ENCODE data around the gene MAP1LC3A.

The MAP1LC3A gene

GRCh38 chr20:34529742-34530141 lies 28.8 kb upstream of the MAP1LC3A start:
- DNase-seq (ENCODE audit: low spot score): no peak

DNA sequence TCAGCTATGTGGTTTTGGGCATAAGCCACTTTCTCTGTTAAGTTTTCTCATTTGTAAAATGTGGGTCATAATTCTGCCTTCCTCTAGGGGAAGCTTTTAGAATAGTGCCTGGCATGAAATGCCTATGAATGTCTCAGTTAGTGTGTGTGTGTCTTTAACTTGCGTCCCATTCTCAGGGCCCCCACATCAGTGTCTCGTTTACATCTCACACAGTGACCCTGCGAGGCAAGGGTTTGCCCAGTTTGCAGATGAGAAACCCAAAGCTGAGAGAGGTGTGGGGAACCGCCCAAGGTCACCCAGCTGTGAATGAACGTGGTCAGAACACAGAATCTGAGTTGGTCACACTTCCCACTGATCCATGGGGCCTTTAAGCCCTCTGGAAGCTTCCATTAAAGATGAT lies 28.2 kb upstream of the MAP1LC3A start:
- DNase-seq (ENCODE audit: low spot score): no peak

DNA sequence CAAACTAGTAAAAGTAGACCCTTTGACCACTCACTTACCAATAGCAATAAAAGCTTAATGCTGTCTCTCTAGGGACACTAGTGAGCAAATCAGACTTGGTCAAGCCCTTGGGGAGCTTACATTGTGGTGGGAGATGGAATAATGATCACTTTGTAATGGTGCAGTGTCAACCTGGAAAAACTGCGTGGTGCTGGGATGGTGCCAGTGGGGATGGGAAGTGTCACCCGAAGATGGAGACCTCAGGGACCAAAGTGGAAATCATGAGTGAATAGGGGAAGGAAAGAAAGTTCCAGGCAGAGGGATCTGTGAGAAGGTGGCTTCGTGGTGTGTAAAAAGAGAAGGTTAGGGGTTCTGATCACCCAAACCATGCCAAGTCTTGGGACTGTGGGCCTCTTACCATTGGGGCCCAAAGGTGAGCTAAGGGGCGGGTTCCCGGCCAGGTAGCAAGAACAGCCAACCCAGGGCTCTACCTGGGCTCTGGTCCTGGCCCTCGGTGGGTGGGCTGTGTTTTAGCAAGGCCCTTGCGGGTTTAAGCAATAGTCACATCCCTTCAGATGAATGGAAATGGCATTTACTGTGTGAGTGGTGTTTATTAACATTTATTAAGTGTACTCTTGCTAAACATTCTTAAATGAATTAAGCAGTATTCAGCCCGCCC lies 26.8 kb upstream of the MAP1LC3A start:
- no peak for DNase-seq (ENCODE audit: low spot score)

- no peak for DNase-seq (ENCODE audit: low spot score)
Observed at GRCh38 chr20:34532320-34532719, 26.2 kb upstream of the MAP1LC3A start.

GRCh38 chr20:34532756-34533155 lies 25.8 kb upstream of the MAP1LC3A start:
- no peak for DNase-seq (ENCODE audit: low spot score)

- DNase-seq (ENCODE audit: low spot score): no peak
Observed at GRCh38 chr20:34534391-34535165, 23.9 kb upstream of the MAP1LC3A start.

- DNase-seq (ENCODE audit: low spot score): no peak
Observed at GRCh38 chr20:34535301-34535840, 23.1 kb upstream of the MAP1LC3A start.

- DNase-seq (ENCODE audit: low spot score): no peak
Observed at GRCh38 chr20:34535857-34536256, 22.7 kb upstream of the MAP1LC3A start.

GRCh38 chr20:34536798-34537394 lies 21.6 kb upstream of the MAP1LC3A start:
- DNase-seq (ENCODE audit: low spot score): no peak

DNA sequence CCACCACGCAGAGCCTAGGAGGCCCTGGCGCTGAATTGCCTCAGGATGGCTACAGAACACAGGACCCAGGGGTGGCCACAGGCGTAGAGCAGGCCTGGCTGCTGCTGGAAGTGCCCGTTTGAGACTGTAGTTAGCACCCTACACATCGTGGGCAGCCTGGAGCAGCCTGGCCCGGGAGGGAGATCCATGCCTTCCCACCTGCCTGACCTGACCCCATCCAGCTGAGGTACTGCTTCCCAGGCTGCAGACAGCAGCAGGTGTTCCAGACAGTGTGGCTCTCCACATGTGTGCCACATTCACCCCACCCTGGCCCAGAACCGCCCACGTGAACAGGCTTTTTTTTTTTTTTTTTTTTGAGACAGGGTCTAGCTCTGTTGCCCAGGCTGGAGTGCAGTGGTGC lies 20.9 kb upstream of the MAP1LC3A start:
- no peak for DNase-seq (ENCODE audit: low spot score)

DNA sequence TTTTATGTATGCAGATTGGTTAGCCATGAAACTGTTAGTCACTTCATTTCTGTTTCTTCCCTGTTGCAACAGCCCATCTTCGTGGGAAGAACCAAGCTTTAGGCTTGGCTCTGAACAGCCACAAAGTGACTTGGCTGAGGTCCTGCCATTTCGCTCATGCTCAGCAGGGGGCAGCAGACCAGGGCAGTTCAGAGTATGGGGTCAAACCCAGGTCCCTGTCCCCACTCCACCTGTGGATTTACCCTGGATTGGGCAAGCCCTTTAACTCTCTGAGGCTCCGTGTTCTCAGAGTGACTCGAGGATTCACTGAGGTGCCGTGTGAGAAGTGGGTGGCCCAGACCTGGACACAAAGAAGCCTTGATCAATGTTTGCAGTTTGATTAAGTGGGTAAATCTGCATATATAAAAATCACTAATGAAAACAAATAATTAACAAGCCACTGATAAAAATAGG lies 19.8 kb upstream of the MAP1LC3A start:
- peak; percentile 83 for DNase-seq (ENCODE audit: low spot score)

DNA sequence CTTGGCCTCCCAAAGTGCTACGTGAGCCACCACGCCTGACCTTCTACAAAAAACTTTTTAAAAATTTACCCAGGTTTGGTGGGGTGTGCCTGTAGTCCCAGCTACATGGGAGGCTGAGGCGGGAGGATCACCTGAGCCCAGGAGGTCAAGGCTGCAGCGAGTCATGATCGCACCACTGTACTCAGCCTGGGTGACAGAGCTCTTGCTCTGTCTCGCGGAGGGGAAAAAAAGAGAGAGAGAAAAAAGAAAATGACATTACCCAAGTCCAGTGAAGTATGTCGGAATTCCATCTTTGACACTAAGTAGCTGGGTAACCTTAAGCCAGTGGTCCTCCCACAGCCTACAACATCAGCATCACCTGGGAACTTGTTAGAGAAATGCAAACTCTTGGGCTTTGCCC lies 18.8 kb upstream of the MAP1LC3A start:
- no peak for DNase-seq (ENCODE audit: low spot score)

GRCh38 chr20:34540596-34541263 lies 17.8 kb upstream of the MAP1LC3A start:
- no peak for DNase-seq (ENCODE audit: low spot score)

DNA sequence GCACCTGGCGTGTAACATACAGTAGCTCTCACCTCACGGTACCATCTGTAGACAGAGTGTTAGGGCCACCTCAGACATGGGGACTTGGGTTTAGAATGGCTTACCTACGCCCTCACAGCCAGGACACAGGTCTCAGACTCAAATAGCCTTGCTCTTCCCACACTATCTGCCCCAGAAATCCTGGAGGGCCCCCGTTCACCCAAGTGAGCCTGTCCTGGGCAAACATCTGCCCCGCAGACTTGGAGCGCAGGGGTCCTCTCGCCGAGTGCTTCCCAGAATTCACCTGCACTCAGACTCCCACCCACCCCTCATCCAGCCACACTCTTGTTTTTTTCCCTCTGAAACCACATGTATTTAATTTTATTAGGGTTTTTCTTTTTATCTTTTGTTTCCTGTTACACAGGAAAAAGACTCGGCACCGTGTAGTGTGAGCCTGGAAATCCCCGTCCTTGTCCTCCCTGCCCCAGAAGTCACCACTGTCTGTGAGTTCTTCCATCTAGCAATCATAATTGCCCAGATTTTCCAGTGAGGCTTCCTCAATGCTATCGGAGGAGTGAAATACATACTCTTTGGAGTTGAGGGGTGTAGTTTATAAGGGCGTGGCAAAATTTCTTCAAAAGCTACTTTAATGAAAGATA lies 17.1 kb upstream of the MAP1LC3A start:
- DNase-seq (ENCODE audit: low spot score): no peak

- no peak for DNase-seq (ENCODE audit: low spot score)
Observed at GRCh38 chr20:34541917-34542316, 16.6 kb upstream of the MAP1LC3A start.

DNA sequence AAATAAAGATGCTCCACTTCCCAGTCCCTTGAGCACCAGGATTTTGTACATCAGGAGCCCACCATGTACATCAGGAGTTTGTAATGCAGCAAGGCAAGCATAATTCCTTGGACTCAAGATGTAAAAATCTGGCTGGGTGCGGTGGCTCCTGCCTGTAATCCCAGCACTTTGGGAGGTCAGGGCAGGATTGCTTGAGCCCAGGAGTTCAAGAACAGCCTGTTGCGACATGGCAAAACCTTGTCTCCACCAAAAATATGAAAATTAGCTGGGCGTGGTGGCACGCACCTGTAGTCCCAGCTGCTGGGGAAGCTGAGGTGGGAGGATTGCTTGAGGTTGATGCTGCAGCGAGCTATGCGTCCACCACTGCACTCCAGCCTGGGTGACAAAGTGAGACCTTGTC lies 16.1 kb upstream of the MAP1LC3A start:
- no peak for DNase-seq (ENCODE audit: low spot score)

DNA sequence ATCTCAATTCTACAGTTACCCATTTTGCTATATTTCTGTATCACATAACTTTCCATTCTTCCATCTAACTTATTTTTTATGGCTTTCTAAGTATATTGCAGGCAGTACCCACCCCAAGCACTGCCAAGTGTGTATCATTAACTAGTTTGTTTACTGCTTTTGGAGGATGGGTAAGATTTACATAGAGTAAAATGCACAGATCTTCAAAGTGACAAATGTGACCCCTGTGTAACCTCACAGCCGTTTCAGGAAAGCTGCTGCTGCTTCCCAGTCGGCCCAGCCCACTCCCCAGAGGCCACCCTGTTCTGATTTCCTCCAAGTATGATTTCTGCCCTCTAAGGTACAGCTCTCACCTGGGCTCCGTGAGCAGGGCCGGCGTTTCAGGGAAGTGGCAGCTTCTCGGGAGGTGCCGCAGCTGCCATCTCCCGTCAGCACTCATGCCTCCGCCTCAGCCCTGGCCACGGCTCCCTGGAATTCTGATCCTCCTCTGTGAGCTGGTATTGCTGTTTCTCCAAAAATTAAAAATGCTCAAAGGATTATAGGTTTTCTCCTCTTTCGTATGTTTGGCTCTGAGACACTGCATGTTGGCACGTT lies 15.0 kb upstream of the MAP1LC3A start:
- no peak for DNase-seq (ENCODE audit: low spot score)

DNA sequence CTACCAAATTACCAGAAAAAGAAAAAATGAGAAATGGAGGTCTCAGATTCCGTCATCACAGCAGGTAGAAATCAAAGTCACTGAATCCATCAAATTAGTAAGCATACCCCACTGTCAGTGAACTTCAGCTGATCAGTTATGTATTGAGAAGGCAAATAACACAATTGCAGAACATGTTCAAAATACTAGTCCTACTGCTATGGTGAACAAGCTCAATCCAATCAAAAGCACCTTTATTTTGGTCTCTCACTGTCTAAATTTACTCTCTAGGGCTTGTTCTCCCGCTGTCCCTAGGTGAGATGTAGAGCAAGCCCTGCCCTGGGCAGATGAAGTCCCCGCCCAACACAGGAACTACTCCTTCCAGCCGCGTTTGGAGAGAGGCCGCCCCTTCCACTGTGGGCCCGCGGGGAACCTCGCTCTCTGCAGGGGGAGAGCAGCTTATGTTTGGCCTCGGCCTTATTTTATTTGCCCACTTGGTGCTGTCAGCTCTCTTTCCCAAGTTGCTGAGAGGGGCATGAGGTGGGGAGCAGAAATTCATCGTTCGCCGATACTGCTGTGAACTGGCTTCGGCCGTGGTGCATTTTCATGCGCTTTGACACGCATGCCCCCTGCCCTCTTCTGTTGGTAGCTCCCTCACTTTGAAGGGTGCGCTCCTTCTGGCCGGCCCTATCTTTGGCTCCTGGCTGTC lies 14.3 kb upstream of the MAP1LC3A start:
- DNase-seq (ENCODE audit: low spot score): no peak

GRCh38 chr20:34546751-34547181 lies 11.8 kb upstream of the MAP1LC3A start:
- DNase-seq (ENCODE audit: low spot score): no peak

DNA sequence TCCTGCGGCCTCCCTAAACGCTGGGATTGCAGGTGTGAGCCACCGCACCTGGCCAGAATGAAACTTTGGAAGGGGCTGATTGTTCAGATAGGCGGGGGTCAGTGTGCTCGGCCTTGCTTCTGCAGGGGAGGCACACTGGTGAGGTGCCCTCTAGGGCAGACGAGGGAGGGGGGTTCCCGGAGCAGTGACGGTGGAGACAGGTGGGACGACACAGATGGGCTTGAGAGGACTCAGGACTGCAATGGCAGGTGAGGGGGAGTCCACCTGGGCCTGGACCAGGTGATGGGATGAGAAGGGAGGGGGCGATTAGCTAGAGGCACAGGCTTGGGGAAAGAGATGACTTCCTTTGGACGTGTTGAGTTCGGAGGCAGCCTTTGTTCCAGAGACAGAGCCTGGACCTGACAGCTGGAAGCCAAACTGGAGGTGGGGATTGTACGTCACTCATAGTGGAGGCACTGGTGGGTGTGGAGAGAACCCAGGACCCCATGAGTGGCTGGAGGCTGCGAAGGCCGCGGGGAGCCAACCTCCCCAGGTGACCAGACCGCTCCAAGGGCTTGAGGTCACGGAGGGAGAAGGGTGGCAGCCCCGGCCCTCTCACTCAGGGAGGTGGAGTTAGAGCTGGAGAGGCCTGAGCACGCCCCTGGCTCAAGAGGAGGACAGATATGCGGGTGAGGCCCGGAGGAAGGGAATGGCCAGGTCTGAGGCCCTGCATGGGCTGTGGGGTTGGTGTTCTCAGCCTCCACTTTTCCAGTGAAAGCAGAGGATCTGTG lies 10.5 kb upstream of the MAP1LC3A start:
- DNase-seq (ENCODE audit: low spot score): no peak
